Stimulated activated naive CD8-positive, alpha-beta T cell treated with anti-CD3 and anti-CD28 coated beads, Interleukin-15, Interleukin-2, amounts not matched to agents 100 ng/mL and 50 ng/mL, for 24 hours (primary cell): Measurements from ENCODE around the gene FNDC1.

Experiments
- H3K27ac Mint-ChIP-seq: one replicate; pipeline ENCODE4 v1.8.0; 2021; ENCODE audit warnings: mild to moderate bottlenecking, mixed read lengths
- H3K27me3 Mint-ChIP-seq: one replicate; pipeline ENCODE4 v1.8.0; 2021; ENCODE audit warnings: mixed read lengths
- H3K36me3 Mint-ChIP-seq: one replicate; pipeline ENCODE4 v1.8.0; 2021; ENCODE audit warnings: low read depth, mixed read lengths
- H3K4me1 Mint-ChIP-seq: one replicate; pipeline ENCODE4 v1.8.0; 2021; ENCODE audit warnings: low read depth, mixed read lengths
- H3K4me3 Mint-ChIP-seq: one replicate; pipeline ENCODE4 v1.8.0; 2021; ENCODE audit warnings: mild to moderate bottlenecking, mixed read lengths
- H3K9me3 Mint-ChIP-seq: one replicate; pipeline ENCODE4 v1.8.0; 2021; ENCODE audit warnings: mixed read lengths

FNDC1 gene

GRCh38 chr6:159311618-159312017 lies 142.4 kb downstream of the FNDC1 start:
- H3K4me1 Mint-ChIP-seq = no peaks in the 10 kb centered on the region
- H3K4me3 Mint-ChIP-seq = no peak overlapping the region
- H3K36me3 Mint-ChIP-seq = no peaks in the 10 kb centered on the region
- H3K27me3 Mint-ChIP-seq = peaks cover 8% of the 10 kb centered on the region
- H3K9me3 Mint-ChIP-seq = no peaks in the 10 kb centered on the region
- no peak overlapping the region for H3K27ac Mint-ChIP-seq

GRCh38 chr6:159312206-159312605 lies 143.0 kb downstream of the FNDC1 start:
- no peaks in the 10 kb centered on the region for H3K4me1 Mint-ChIP-seq
- H3K36me3 Mint-ChIP-seq = no peaks in the 10 kb centered on the region
- H3K27ac Mint-ChIP-seq = no peak overlapping the region
- H3K27me3 Mint-ChIP-seq = peaks cover 8% of the 10 kb centered on the region
- no peak overlapping the region for H3K4me3 Mint-ChIP-seq
- no peaks in the 10 kb centered on the region for H3K9me3 Mint-ChIP-seq

- Mint-ChIP-seq H3K27ac (no peak overlapping the region), H3K36me3 (no peaks in the 10 kb centered on the region), H3K9me3 (no peaks in the 10 kb centered on the region), H3K27me3 (peaks cover 6% of the 10 kb centered on the region), H3K4me3 (no peak overlapping the region), H3K4me1 (no peaks in the 10 kb centered on the region)
Observed at GRCh38 chr6:159313018-159313417, 143.8 kb downstream of the FNDC1 start.

- Mint-ChIP-seq H3K27me3 (peaks cover 9% of the 10 kb centered on the region), H3K4me3 (no peak overlapping the region), H3K9me3 (no peaks in the 10 kb centered on the region), H3K36me3 (no peaks in the 10 kb centered on the region), H3K27ac (no peak overlapping the region), H3K4me1 (no peaks in the 10 kb centered on the region)
Observed at GRCh38 chr6:159315562-159315961, 146.4 kb downstream of the FNDC1 start.

- H3K36me3 Mint-ChIP-seq = no peaks in the 10 kb centered on the region
- H3K9me3 Mint-ChIP-seq = no peaks in the 10 kb centered on the region
- H3K27ac Mint-ChIP-seq = no peak overlapping the region
- no peaks in the 10 kb centered on the region for H3K4me1 Mint-ChIP-seq
- peaks cover 9% of the 10 kb centered on the region for H3K27me3 Mint-ChIP-seq
- H3K4me3 Mint-ChIP-seq = no peak overlapping the region
Observed at GRCh38 chr6:159317430-159317829, 148.2 kb downstream of the FNDC1 start.

GRCh38 chr6:159321267-159321666 lies 152.1 kb downstream of the FNDC1 start:
- H3K27me3 Mint-ChIP-seq = peaks cover 9% of the 10 kb centered on the region
- no peaks in the 10 kb centered on the region for H3K9me3 Mint-ChIP-seq
- no peaks in the 10 kb centered on the region for H3K4me1 Mint-ChIP-seq
- H3K27ac Mint-ChIP-seq = no peak overlapping the region
- H3K4me3 Mint-ChIP-seq = no peak overlapping the region
- H3K36me3 Mint-ChIP-seq = no peaks in the 10 kb centered on the region
